ENCODE results near the gene GINS2. TPM values are rescaled to one million over a fixed set of nuclear protein-coding genes. Genes with fewer than 3 reads are reported as not detected.

Gene GINS2
- total RNA-seq, 1 experiment from 2014 or later: 25.2 TPM

DNA sequence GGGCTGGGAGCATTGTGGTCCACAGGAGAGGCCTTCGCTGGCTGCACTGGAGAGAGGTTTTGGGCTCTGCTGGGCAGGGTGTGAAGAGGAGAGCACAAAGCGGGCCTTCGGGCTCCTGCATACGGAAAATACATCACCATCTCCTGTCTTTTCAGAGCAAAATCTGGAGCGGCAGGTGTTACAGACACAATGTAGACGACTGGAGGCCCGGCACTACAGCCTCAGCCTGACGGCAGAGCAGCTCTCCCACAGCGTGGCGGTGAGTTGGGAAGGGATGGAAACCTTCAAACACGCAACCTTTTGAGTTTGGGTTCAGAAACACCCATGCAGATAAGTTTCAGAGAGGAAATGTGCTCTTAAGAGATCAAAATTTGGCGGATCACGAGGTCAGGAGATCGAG is 17.9 kb downstream of the GINS2 start:
- no peak for DNase-seq
- Mint-ChIP-seq H3K4me3 (ENCODE audit: low read depth, unreplicated experiment) (no peak overlapping the region), H3K27ac (ENCODE audit: unreplicated experiment) (no peak overlapping the region), H3K27me3 (ENCODE audit: unreplicated experiment) (no peaks in the 10 kb centered on the region), H3K9me3 (ENCODE audit: low read depth, unreplicated experiment) (no peaks in the 10 kb centered on the region), H3K4me1 (ENCODE audit: low read depth, unreplicated experiment) (peaks cover 16% of the 10 kb centered on the region), H3K36me3 (ENCODE audit: insufficient read depth, unreplicated experiment) (peaks cover 52% of the 10 kb centered on the region)
- no TSS peak for BruUV-seq (replicated peaks)
- CTCF ChIA-PET: no interaction called here
- TF ChIP-seq, protein P1, sequence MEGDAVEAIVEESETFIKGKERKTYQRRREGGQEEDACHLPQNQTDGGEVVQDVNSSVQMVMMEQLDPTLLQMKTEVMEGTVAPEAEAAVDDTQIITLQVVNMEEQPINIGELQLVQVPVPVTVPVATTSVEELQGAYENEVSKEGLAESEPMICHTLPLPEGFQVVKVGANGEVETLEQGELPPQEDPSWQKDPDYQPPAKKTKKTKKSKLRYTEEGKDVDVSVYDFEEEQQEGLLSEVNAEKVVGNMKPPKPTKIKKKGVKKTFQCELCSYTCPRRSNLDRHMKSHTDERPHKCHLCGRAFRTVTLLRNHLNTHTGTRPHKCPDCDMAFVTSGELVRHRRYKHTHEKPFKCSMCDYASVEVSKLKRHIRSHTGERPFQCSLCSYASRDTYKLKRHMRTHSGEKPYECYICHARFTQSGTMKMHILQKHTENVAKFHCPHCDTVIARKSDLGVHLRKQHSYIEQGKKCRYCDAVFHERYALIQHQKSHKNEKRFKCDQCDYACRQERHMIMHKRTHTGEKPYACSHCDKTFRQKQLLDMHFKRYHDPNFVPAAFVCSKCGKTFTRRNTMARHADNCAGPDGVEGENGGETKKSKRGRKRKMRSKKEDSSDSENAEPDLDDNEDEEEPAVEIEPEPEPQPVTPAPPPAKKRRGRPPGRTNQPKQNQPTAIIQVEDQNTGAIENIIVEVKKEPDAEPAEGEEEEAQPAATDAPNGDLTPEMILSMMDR (IDR thresholded peaks at IDR 0.05; ENCODE audit: unreplicated experiment): no peak
- intact Hi-C loops (cut with micrococcal nuclease; ENCODE audit: unreplicated experiment): no loop called here

DNA sequence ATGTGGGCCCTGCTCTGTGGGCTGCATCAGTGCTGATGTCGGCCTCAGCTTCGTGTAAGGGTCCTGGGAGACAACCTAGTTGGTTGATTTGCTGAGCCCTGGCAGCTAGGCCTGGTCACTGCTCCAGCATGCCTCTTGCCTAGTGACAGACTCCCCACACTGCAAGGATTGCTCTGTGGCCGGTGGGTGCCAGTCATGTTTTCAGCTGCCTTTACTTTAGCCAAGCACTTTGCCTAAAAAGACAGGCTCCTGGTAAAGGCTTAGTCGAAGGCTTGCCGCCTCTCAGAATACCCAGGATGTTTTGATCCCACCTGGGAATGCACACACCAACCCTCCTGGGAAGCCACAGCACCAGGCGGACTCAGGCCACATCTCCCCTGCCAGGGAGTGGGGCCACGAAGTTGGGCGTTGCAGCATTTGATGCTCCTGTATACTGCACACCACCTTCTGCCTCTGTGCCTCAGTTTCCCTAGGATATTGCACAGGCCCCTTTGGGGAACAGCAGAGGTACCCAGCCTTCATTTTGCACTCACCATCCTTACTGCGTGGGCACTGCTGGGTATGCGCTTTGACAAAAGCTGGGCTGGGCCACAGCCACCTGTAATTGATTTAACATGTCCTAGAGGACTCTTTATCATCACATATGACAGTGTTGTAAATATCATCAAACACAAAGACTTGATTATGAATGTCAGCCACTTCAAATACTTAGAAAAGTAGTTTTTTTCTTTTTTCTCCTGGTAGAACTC is 19.9 kb downstream of the GINS2 start:
- H3K9me3 Mint-ChIP-seq (ENCODE audit: low read depth, unreplicated experiment): no peaks in the 10 kb centered on the region
- CTCF ChIA-PET: no interaction called here
- peaks cover 2% of the 10 kb centered on the region for H3K4me1 Mint-ChIP-seq (ENCODE audit: low read depth, unreplicated experiment)
- no peak for DNase-seq
- intact Hi-C loops (cut with micrococcal nuclease; ENCODE audit: unreplicated experiment): no loop called here
- no peak overlapping the region for H3K4me3 Mint-ChIP-seq (ENCODE audit: low read depth, unreplicated experiment)
- no peaks in the 10 kb centered on the region for H3K27me3 Mint-ChIP-seq (ENCODE audit: unreplicated experiment)
- TF ChIP-seq, protein P1 (IDR thresholded peaks at IDR 0.05; ENCODE audit: unreplicated experiment): no peak
- H3K27ac Mint-ChIP-seq (ENCODE audit: unreplicated experiment): no peak overlapping the region
- peaks cover 42% of the 10 kb centered on the region for H3K36me3 Mint-ChIP-seq (ENCODE audit: insufficient read depth, unreplicated experiment)
- BruUV-seq (replicated peaks): no TSS peak

DNA sequence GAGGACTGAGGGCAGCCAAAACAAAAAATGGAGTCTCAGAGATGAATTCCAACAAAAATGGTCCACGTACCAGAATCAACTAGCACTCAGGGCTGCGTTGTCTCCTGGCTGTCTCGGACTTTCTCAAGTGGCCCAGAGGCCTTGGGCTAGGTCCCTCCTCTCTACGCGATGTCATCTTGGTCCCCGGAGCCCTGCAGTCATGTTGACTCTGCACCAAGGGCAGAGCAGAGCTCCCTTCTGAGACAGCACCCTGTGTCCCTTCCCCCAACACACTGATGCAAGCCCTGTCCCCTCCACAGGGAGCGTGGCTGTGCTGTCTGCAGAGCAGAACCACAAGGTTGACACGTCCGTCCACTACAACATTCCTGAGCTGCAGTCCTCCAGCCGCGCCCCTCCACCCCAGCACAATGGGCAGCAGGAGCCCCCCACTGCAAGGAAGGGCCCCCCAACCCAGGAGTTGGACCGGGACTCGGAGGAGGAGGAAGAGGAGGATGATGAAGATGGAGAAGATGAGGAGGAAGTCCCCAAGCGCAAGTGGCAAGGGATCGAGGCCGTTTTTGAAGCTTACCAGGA is 20.8 kb downstream of the GINS2 start:
- H3K4me3 Mint-ChIP-seq (ENCODE audit: low read depth, unreplicated experiment): no peak overlapping the region
- intact Hi-C loops (cut with micrococcal nuclease; ENCODE audit: unreplicated experiment): no loop called here
- DNase-seq: no peak
- H3K27me3 Mint-ChIP-seq (ENCODE audit: unreplicated experiment): no peaks in the 10 kb centered on the region
- H3K27ac Mint-ChIP-seq (ENCODE audit: unreplicated experiment): no peak overlapping the region
- CTCF ChIA-PET: no interaction called here
- TF ChIP-seq, protein P1 (IDR thresholded peaks at IDR 0.05; ENCODE audit: unreplicated experiment): no peak
- H3K4me1 Mint-ChIP-seq (ENCODE audit: low read depth, unreplicated experiment): no peaks in the 10 kb centered on the region
- H3K9me3 Mint-ChIP-seq (ENCODE audit: low read depth, unreplicated experiment): no peaks in the 10 kb centered on the region
- no TSS peak for BruUV-seq (replicated peaks)
- peaks cover 44% of the 10 kb centered on the region for H3K36me3 Mint-ChIP-seq (ENCODE audit: insufficient read depth, unreplicated experiment)

DNA sequence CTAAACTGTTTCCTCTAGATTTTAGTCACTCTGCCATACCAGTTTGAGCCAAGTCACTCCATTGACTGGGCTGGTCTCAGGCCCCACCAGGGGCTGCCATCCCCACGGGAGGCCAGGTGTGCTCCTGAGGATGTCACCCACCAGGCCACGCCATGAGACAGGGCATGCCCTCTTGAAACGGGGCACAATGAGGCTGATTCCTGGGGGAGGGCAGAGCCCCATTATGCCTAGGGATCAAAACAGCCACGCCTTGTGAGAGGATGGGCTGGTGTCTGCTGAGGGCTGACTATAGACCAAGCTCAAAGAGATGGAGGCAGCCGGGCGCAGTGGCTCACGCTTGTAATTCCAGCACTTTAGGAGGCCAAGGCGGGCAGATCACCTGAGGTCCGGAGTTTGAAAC is 21.5 kb downstream of the GINS2 start:
- BruUV-seq (replicated peaks): no TSS peak

More for the DNA sequence above, 21.5 kb downstream of the GINS2 start:
- intact Hi-C loops (cut with micrococcal nuclease; ENCODE audit: unreplicated experiment): no loop called here
- Mint-ChIP-seq H3K27ac (ENCODE audit: unreplicated experiment) (no peak overlapping the region), H3K4me3 (ENCODE audit: low read depth, unreplicated experiment) (no peak overlapping the region), H3K27me3 (ENCODE audit: unreplicated experiment) (no peaks in the 10 kb centered on the region), H3K9me3 (ENCODE audit: low read depth, unreplicated experiment) (no peaks in the 10 kb centered on the region), H3K36me3 (ENCODE audit: insufficient read depth, unreplicated experiment) (peaks cover 44% of the 10 kb centered on the region), H3K4me1 (ENCODE audit: low read depth, unreplicated experiment) (no peaks in the 10 kb centered on the region)
- TF ChIP-seq, protein P1 (IDR thresholded peaks at IDR 0.05; ENCODE audit: unreplicated experiment): no peak
- CTCF ChIA-PET: no interaction called here
- no peak for DNase-seq

Data from Calu3 (cell line).